NCI-H748 treated with DMSO at 0.1 percent for 48 hours (cell line): ENCODE measurements around the gene ELK3.
"Not testable (repeated sequence)": the region's sequence is repeated elsewhere in the genome, so short reads cannot be mapped to it uniquely, and the experiment has no call there.

Source experiments
- DNase-seq: peaks from one replicate; lab custom pipeline; 2025; lab: John Stamatoyannopoulos, UW

Gene ELK3

DNA sequence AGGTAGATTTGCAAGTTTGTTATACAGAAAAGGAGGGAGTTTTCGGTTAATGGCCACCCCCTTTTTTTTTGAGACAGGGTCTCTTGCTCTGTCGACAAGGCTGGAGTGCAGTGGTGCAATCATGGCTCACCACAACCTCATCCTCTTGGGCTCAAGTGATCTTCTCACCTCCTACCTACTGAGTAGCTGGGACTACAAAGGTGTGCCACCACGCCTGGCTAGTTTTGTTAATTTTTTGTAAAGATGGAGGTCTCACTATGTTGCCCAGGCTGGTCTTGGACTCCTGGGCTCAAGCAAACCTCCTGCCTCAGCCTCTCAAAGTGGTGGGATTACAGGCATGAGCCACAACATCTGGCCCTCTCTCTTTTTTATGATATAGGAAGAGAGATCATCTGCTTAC, 111.5 kb downstream of the ELK3 start:
- no peak for DNase-seq

DNA sequence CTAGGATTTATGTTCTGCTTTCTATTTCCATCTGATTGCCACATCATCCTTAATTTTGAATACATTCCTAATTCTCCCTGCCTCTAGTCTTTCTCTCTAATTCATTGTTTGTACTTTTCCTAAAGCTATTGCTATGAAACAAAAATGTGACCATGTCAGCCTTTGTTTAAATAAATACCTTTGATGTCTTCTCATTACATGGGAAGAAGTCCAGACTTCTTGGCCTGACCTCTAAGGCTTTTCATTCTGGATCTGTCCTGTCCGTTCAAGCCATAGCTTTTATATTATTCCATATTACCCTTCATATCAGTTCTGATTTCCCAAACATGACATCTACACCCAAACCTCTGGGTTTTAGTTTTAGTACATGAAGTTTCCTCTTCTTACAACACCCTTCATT, 114.7 kb downstream of the ELK3 start:
- no peak for DNase-seq

- DNase-seq: no peak
These were observed 115.9 kb downstream of the ELK3 start for GRCh38 chr12:96310067-96310466.

DNA sequence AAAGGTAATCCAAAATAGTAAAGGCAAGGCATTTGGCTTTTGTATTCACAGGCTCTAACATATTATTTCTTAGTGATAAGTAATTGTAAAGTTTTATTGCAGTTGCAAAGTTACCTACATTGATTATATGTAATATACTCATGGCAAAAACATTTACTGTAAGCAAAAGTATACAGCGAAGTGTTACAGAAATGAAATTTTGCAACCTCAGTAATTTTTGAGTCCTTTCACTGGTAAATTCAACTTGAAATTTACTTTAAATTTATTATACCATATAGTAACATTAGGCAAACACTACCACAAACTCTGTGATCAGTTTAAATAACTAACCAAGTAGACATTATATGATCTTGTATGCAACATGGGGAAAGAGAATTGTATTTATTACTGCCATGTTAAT, 117.0 kb downstream of the ELK3 start:
- DNase-seq: no peak

GRCh38 chr12:96313606-96314005, 119.4 kb downstream of the ELK3 start:
- no peak for DNase-seq

- no peak for DNase-seq
These were observed 120.5 kb downstream of the ELK3 start for GRCh38 chr12:96314723-96315122.

DNA sequence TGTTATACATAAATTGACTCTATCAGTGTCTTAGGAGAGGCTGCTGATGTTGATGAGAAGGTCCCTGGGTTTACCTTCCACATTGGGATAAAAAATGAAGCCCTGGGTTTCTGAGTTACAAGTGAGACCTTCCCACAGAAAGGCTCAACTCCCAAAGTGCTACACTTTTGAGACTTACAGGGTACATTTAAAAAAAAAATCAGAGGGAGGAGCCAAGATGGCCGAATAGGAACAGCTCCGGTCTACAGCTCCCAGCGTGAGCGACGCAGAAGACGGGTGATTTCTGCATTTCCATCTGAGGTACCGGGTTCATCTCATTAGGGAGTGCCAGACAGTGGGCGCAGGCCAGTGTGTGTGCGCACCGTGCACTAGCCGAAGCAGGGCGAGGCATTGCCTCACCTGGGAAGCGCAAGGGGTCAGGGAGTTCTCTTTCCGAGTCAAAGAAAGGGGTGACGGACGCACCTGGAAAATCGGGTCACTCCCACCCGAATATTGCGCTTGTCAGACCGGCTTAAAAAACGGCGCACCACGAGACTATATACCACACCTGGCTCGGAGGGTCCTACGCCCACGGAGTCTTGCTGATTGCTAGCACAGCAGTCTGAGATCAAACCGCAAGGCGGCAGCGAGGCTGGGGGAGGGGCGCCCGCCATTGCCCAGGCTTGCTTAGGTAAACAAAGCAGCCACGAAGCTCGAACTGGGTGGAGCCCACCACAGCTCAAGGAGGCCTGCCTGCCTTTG, 121.7 kb downstream of the ELK3 start:
- peak; percentile 33 for DNase-seq

- DNase-seq: not testable (repeated sequence)
These were observed 123.6 kb downstream of the ELK3 start for GRCh38 chr12:96317801-96318200.
